Neural cell (in vitro differentiated cells): ENCODE data around the gene PDE4D.

Source experiments
- EP300 ChIP-seq: fragments of 450-650 bp; conservative IDR thresholded peaks from 2 replicates; pipeline ENCODE4 v1.6.1; 2014; ENCODE audit warnings: antibody characterized with exemption, mild to moderate bottlenecking, moderate library complexity; ENCODE audit not compliant: poor library complexity, severe bottlenecking
- EZH2 ChIP-seq: fragments of 200-600, 300-800 bp; shearing (Covaris generic), sonication (generic); IDR thresholded peaks from 2 replicates; pipeline ENCODE4 v1.6.1; 2014; ENCODE audit warnings: antibody characterized with exemption, low read length, borderline replicate concordance, mild to moderate bottlenecking; ENCODE audit not compliant: insufficient read depth, poor library complexity, severe bottlenecking
- POLR2AphosphoS5 ChIP-seq: IDR thresholded peaks from 2 replicates; pipeline ENCODE4 v1.6.1; 2012
- RAD21 ChIP-seq: fragments of 450-650 bp; conservative IDR thresholded peaks from 2 replicates; pipeline ENCODE4 v1.6.1; 2014; ENCODE audit warnings: antibody characterized with exemption, mild to moderate bottlenecking, moderate library complexity
- SMC3 ChIP-seq: fragments of 450-650 bp; conservative IDR thresholded peaks from 2 replicates; pipeline ENCODE4 v1.6.1; 2014; ENCODE audit warnings: antibody characterized with exemption, mild to moderate bottlenecking, moderate library complexity; ENCODE audit not compliant: poor library complexity
- TAF1 ChIP-seq: IDR thresholded peaks from 2 replicates; pipeline ENCODE4 v1.6.1; 2012; ENCODE audit warnings: low read depth
- TF ChIP-seq, protein P1 (sequence below): fragments of 450-650 bp; IDR thresholded peaks from 2 replicates; pipeline ENCODE4 v1.5.1; 2014; ENCODE audit warnings: antibody characterized with exemption, mild to moderate bottlenecking, moderate library complexity; ENCODE audit not compliant: poor library complexity, severe bottlenecking
- TF ChIP-seq, protein P2 (sequence below): IDR thresholded peaks from 2 replicates; pipeline ENCODE4 v1.6.1; 2012; ENCODE audit warnings: borderline replicate concordance

- TF ChIP-seq, protein P1, sequence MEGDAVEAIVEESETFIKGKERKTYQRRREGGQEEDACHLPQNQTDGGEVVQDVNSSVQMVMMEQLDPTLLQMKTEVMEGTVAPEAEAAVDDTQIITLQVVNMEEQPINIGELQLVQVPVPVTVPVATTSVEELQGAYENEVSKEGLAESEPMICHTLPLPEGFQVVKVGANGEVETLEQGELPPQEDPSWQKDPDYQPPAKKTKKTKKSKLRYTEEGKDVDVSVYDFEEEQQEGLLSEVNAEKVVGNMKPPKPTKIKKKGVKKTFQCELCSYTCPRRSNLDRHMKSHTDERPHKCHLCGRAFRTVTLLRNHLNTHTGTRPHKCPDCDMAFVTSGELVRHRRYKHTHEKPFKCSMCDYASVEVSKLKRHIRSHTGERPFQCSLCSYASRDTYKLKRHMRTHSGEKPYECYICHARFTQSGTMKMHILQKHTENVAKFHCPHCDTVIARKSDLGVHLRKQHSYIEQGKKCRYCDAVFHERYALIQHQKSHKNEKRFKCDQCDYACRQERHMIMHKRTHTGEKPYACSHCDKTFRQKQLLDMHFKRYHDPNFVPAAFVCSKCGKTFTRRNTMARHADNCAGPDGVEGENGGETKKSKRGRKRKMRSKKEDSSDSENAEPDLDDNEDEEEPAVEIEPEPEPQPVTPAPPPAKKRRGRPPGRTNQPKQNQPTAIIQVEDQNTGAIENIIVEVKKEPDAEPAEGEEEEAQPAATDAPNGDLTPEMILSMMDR: no peak
- TF ChIP-seq EP300: no peak
- no peak for TF ChIP-seq RAD21
- no peak for TF ChIP-seq TAF1
- TF ChIP-seq EZH2: no peak
- TF ChIP-seq POLR2AphosphoS5: no peak
- TF ChIP-seq, protein P2, sequence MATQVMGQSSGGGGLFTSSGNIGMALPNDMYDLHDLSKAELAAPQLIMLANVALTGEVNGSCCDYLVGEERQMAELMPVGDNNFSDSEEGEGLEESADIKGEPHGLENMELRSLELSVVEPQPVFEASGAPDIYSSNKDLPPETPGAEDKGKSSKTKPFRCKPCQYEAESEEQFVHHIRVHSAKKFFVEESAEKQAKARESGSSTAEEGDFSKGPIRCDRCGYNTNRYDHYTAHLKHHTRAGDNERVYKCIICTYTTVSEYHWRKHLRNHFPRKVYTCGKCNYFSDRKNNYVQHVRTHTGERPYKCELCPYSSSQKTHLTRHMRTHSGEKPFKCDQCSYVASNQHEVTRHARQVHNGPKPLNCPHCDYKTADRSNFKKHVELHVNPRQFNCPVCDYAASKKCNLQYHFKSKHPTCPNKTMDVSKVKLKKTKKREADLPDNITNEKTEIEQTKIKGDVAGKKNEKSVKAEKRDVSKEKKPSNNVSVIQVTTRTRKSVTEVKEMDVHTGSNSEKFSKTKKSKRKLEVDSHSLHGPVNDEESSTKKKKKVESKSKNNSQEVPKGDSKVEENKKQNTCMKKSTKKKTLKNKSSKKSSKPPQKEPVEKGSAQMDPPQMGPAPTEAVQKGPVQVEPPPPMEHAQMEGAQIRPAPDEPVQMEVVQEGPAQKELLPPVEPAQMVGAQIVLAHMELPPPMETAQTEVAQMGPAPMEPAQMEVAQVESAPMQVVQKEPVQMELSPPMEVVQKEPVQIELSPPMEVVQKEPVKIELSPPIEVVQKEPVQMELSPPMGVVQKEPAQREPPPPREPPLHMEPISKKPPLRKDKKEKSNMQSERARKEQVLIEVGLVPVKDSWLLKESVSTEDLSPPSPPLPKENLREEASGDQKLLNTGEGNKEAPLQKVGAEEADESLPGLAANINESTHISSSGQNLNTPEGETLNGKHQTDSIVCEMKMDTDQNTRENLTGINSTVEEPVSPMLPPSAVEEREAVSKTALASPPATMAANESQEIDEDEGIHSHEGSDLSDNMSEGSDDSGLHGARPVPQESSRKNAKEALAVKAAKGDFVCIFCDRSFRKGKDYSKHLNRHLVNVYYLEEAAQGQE: no peak
- TF ChIP-seq SMC3: no peak
These were observed 44.1 kb upstream of the PDE4D start for GRCh38 chr5:59937633-59938032.
